ENCODE results near the gene MAP2.

DNA sequence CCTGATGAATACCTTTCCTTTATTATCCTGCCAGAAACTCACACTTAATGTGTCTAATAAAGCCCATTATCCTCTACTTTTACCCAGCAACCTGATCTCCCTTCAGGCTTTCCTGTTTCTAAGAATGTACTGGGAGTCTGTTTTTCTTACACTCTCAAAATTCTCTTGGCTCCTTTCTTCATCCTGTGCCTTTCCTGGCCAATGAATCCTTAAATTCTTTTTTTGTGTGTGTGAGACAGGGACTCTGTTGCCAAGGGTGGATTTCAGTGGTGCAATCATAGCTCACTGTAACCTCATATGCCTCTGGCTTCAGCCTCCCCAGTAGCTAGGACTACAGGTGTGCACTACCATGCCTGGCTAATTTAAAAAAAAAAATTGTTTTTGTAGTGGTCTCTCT, 72.7 kb downstream of the MAP2 start:
- TF ChIP-seq, protein P1, sequence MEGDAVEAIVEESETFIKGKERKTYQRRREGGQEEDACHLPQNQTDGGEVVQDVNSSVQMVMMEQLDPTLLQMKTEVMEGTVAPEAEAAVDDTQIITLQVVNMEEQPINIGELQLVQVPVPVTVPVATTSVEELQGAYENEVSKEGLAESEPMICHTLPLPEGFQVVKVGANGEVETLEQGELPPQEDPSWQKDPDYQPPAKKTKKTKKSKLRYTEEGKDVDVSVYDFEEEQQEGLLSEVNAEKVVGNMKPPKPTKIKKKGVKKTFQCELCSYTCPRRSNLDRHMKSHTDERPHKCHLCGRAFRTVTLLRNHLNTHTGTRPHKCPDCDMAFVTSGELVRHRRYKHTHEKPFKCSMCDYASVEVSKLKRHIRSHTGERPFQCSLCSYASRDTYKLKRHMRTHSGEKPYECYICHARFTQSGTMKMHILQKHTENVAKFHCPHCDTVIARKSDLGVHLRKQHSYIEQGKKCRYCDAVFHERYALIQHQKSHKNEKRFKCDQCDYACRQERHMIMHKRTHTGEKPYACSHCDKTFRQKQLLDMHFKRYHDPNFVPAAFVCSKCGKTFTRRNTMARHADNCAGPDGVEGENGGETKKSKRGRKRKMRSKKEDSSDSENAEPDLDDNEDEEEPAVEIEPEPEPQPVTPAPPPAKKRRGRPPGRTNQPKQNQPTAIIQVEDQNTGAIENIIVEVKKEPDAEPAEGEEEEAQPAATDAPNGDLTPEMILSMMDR (IDR thresholded peaks at IDR 0.05), result no peak
- no peak for TF ChIP-seq POLR2A (IDR thresholded peaks at IDR 0.05)
